GM08714 (cell line): Measurements from ENCODE around the gene CTAG1A.
"Not testable (repeated sequence)": the region's sequence is repeated elsewhere in the genome, so short reads cannot be mapped to it uniquely, and the experiment has no call there.

Experiments
- H3K4me3 ChIP-seq: fragments of 200-500 bp; sonication (Bioruptor generic); 2 replicates; pipeline ENCODE4 v1.5.1; 2014; ENCODE audit warnings: mild to moderate bottlenecking, low read length, inconsistent platforms
- ZNF274 ChIP-seq: IDR thresholded peaks from 2 replicates; pipeline ENCODE4 v1.6.1; 2012; ENCODE audit warnings: mild to moderate bottlenecking, low read depth, low read length

The CTAG1A gene

DNA sequence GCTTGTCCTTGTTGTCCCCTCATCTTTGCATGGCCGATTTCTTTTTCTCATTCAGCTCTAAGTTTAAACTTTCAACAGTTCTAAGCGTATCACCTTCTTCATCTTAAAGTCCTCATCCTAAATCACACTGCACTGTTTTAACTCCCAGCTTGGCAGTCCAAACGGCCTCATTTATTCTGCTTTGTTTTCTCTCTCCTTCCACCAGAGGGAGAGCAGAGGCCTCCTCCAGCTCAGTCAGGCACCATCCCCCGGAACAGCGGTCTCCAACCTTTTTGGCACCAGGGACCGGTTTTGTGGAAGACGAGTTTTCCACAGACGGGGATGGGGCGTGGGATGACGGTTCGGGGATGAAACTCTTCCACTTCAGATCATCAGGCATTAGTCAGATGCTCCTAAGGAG is 14.6 kb upstream of the CTAG1A start:
- not testable (repeated sequence) for H3K4me3 ChIP-seq

GRCh38 chrX:154573061-154573460 is 11.9 kb upstream of the CTAG1A start:
- H3K4me3 ChIP-seq = not testable (repeated sequence)

GRCh38 chrX:154575076-154575475 is 9.9 kb upstream of the CTAG1A start:
- H3K4me3 ChIP-seq = not testable (repeated sequence)

- not testable (repeated sequence) for H3K4me3 ChIP-seq
Measured at GRCh38 chrX:154582994-154583393, 1.9 kb upstream of the CTAG1A start.

GRCh38 chrX:154590415-154590814 is 5.5 kb downstream of the CTAG1A start:
- H3K4me3 ChIP-seq = not testable (repeated sequence)

- no peak for TF ChIP-seq ZNF274
- no peak overlapping the region for H3K4me3 ChIP-seq
Measured at GRCh38 chrX:154592505-154592904, 7.6 kb downstream of the CTAG1A start.

GRCh38 chrX:154593201-154593600 is 8.3 kb downstream of the CTAG1A start:
- H3K4me3 ChIP-seq = no peak overlapping the region
- no peak for TF ChIP-seq ZNF274

DNA sequence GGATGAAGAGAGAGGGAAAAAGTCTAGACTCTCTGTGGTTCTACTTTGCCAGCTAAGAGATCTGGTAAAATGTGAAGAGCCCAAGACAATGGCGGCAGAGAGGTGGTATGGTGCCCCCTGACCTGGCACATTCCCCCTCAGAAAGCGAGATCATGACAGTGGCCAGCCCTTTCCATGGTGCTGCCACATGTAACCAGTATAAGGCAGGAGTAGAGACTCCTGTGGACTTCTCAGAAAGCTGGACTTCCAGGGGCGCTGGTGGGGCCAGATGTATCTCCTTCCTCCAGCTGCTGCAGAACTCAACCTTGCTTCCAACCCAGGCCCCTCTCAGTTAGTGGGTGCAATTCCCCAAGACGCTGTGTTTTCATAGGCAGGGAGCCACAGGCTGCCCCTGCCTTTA is 9.6 kb downstream of the CTAG1A start:
- H3K4me3 ChIP-seq = no peak overlapping the region

GRCh38 chrX:154595559-154596249 is 10.8 kb downstream of the CTAG1A start:
- TF ChIP-seq ZNF274 = no peak
- no peak overlapping the region for H3K4me3 ChIP-seq

More for the DNA sequence above, 9.6 kb downstream of the CTAG1A start:
- TF ChIP-seq ZNF274 = no peak

GRCh38 chrX:154596290-154596929 is 11.5 kb downstream of the CTAG1A start:
- TF ChIP-seq ZNF274 = no peak

GRCh38 chrX:154597221-154597620 is 12.3 kb downstream of the CTAG1A start:
- no peak for TF ChIP-seq ZNF274

More at GRCh38 chrX:154596290-154596929, 11.5 kb downstream of the CTAG1A start:
- H3K4me3 ChIP-seq = no peak overlapping the region

DNA sequence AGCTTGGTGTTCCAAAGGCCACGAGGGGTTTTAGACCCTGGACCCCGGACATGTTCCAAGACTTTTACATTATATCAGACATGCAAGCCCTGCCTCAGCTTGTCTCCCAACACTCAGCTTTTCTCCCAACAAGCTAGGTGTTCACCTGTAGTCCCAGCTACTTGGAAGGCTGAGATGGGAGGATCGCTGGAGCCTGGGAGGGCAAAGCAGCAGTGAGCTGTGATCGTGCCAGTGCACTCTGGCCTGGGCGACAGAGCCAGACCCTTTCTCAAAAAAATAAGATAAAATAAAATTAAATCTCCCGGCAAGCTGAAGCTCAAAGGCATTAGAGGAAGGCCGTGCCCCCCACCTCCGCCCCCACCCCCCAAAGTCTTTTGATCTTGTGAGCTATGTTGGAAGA is 13.7 kb downstream of the CTAG1A start:
- H3K4me3 ChIP-seq = no peak overlapping the region

More at GRCh38 chrX:154597221-154597620, 12.3 kb downstream of the CTAG1A start:
- no peak overlapping the region for H3K4me3 ChIP-seq

GRCh38 chrX:154599531-154599930 is 14.6 kb downstream of the CTAG1A start:
- no peak overlapping the region for H3K4me3 ChIP-seq
- no peak for TF ChIP-seq ZNF274

More for the DNA sequence above, 13.7 kb downstream of the CTAG1A start:
- TF ChIP-seq ZNF274 = no peak

DNA sequence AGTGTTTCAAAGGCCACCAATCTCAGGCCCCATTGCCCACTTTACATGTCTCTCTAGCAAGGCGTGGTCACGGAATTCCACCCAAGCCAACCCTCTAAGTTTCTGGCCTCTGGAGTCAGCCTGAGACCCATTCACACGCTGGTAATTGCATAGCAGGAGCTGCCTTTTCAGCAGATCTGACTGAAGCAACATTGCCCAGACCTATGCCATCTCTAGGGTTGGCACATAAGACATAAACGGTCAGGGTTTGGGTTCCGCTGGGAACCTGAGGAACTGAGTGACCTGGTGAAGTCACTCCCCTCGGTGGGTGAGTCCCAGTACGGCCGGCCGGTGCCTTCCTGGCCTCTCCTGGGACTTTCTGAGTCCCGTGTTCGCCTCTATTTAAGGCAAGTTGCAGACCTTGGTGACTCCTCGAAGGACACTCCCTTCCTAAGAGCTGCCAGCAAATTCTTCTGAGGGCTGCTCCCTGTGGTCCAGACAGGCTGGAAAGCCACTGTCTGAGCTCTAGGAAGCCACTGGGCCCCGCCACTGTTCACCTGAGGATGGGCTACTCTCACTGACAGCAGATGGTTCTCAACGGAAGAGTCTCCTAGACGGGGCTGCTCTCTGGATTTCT is 15.9 kb downstream of the CTAG1A start:
- no peak overlapping the region for H3K4me3 ChIP-seq
- no peak for TF ChIP-seq ZNF274

- no peak for TF ChIP-seq ZNF274
- H3K4me3 ChIP-seq = no peak overlapping the region
Measured at GRCh38 chrX:154602226-154602625, 17.3 kb downstream of the CTAG1A start.

DNA sequence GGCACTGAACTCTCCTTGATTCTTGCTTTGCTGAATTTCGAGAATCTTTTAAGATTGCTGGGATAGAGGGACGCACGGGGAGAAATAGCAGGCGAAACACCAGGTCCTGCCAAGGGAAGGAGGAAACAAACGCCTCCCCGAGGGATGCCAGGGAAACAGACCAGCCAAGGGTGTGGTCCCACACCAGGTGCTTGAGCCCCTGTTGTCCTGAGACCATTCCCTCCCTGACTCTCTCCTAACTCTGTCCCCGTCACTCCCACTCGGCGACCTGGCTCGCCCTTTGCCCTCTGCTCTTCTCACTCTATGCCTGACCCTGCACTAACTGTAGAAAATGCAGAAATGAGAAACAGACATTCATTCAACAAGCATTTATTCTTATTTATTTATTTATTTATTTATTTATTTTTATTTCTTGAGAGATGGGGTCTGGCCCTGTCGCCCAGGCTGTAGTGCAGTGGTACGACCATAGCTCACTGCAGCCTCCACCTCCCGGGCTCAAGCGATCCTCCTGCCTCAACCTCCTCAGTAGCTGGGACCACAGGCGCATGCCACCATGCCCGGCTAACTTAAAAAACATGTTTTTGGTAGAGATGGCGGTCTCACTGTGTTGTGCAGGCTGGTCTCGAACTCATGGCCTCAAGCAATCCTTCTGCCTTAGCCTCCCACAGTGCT is 18.0 kb downstream of the CTAG1A start:
- TF ChIP-seq ZNF274 = no peak
- no peak overlapping the region for H3K4me3 ChIP-seq
